HG02970 (cell line): ENCODE results near the gene KBTBD12.

Experiments used
- ATAC-seq: cut with Tn5 transposase; IDR thresholded peaks from one replicate; pipeline ENCODE4 v1.9.1; 2021; ENCODE audit warnings: mild to moderate bottlenecking, moderate library complexity, moderate number of reproducible peaks; ENCODE audit not compliant: unreplicated experiment, low FRiP score

KBTBD12 gene

GRCh38 chr3:127982155-127982554, 67.1 kb downstream of the KBTBD12 start:
- no peak for ATAC-seq

- ATAC-seq = no peak
Observed at GRCh38 chr3:127984241-127984975, 69.4 kb downstream of the KBTBD12 start.

DNA sequence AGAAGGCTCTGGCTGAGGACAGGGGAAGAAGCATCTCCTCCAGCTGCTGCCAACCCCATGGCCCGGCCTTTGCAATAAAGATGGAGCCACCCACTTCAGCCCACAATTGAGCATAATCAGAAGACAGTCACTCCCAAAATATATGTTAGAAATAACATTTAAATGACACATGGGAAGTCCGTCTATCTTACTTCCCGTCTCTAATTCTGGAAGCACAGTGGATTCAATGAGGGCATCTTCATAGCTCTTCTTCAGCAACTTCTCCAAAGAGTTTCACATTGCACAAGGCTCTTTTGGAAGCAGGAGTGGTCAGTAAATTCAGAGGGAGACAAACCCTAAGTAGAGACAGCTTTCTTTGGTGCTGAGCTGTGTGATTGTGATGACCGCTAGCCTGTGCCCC, 70.2 kb downstream of the KBTBD12 start:
- ATAC-seq = no peak

GRCh38 chr3:127985655-127986225, 70.7 kb downstream of the KBTBD12 start:
- ATAC-seq = no peak

DNA sequence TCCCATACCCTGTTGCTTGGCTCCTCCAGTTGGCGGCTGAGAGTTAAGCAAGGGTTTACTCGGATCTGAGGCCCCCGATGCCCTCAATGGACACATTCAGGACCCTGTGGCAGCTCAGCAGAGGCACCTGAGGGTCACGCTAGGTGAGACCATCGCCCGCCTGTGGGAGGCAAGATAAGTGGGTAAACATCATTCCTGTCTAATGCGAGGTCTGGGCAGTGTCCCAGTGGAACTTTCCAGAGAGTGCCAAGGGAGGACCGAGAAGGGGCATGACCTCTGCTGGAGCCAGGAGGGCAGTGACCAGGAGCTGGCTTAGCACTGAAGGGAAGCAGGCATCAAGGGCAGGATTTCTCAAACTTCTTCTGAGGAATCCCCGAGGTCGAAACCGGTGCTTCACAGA, 71.8 kb downstream of the KBTBD12 start:
- no peak for ATAC-seq

GRCh38 chr3:127987309-127987995, 72.4 kb downstream of the KBTBD12 start:
- no peak for ATAC-seq

DNA sequence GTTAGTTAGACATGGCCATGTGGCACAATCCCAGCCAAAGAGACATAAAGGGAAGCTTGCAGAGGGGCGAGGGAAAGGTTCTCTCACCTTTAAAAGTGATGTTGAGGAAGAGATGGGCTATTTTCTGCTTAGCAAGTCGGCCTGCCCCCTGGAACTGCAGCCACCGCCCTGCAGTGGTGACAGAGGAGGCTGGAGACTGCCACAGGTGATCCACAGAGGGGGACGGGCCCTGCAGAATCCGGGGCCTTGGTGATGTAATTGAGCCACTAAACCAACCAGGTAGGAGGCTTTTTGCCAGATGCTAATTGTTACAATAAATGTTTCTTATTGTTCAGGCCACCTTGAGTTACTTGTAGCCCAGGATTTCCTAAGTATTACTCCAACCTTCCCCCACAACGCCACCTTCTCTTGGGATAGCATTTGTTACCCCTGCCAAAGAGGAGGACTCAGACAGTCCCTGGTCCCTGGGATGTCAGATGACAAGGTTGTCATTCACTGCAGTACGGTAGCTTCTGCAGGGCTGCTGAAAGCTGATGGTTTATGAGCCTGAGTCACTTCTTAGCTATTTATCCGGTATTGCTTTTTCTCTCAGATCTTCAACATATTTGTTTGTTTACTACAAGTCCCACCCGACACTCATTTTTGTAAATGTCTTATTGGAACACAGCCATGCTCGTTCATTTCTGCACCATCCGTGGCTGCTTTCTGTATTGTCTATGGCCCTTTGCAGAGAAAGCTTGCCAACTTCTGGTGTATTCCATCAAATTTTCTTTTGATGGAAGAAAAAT, 73.9 kb downstream of the KBTBD12 start:
- ATAC-seq = no peak

DNA sequence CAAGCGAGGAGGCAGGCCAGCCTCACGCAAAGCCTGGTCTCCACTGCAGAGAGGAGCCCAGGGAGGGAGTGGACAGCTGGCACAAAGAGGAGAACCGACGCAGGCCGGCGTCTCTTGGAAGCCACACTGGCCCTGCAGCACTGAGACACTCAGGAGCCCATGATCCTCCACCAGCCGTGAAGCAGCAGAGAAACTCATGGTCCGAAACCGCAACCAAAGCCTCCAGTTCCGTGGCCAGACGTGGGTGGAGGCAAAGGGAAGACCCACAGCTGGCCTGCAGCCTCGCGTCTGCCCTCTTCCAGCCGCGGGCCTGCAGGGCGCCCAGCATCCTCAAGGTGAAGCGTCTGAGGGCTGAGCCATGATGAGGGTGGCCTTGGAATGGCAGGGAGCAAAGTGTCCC, 75.0 kb downstream of the KBTBD12 start:
- no peak for ATAC-seq

- ATAC-seq = no peak
Observed at GRCh38 chr3:127990461-127990860, 75.4 kb downstream of the KBTBD12 start.

GRCh38 chr3:127991251-127991650, 76.2 kb downstream of the KBTBD12 start:
- ATAC-seq = no peak

DNA sequence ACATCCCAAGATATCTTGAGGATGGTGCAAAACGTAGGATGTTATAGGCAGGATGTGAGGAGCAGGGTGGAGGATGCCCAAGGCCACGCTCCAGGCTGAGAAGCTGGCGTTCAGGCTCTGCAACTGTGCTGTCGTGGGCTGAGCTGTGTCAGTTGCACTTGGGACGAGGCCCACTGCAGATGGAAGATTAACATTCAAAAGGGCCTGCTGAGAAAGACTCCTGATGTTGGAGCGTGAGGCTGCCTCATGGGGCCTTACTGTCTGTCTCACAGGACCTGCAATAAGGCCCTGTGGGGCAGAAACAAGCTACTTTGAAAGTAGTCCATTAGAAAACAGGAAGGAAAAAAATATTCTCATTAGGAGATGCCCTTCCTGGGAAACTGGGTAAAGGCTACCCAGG, 76.6 kb downstream of the KBTBD12 start:
- ATAC-seq = no peak

DNA sequence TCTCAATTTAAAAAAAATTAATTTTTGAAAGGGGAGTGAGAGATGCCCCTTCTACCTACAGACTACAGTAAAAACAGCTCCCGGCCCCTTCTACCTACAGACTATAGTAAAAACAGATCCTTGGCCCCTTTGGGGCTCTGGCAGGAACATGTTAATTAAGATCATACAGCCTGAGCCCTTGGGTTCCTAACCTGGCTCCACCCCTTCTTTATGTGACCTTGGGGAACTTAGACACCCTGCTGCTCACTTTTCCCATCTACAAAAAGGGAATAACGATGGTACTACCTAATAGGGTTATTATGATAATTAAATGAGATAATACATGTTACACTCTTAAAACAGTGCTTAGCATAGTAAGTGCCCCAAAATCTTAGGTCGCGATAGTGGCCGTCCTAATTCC, 77.1 kb downstream of the KBTBD12 start:
- ATAC-seq = no peak

DNA sequence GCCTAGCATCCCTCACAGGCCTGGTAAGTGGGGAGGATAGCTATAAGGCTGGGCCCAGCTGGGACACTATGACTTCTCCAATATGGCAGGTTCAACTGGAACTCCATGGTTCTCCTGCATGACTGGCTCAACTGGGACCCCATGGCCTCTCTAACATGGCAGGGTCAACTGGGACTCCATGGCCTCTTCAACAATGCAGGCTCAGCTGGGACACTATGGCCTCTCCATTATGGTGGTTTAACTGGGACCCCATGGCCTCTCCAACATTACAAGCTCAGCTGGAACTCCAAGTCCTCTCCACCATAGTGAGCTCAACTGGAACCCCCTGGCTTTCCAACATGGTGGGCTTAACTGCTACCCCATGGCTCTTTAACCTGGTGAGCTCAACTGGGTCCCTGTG, 79.0 kb downstream of the KBTBD12 start:
- ATAC-seq = no peak

DNA sequence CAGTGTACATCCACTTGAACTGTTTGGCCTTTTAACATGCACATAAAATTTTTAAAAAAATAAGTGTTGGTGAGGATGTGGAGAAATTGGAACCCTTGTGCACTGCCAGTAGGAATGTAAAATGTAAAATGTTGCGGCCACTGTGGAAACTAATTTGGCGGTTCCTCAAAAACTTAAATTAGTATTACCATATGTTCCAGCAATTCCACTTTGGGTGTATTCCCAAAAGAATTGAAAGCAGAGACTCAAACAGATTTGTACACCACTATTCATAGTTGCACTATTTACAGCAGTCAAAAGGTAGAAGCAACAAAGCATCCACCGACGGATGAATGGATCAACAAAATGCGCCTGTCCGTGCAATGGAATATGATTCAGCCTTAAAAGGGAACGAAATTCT, 82.0 kb downstream of the KBTBD12 start:
- no peak for ATAC-seq

DNA sequence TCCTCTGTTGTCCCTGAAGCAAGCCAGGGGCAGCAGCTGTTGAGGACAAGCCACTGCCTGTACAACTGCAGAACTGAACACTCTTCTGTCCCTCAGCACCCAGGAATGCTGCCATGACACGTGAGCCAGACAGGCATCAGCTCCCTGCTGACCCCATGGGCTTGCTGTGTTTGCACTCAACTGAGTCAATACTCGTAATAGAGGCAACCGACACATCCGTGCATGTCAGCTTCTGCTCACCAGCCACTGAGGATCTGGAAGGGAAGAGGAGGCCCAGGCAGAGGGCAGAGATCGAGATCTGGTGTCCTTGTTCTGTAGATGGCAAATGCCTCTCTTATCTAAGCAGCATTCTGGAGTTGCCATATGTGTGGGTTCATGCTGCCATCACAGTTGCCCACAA, 82.9 kb downstream of the KBTBD12 start:
- no peak for ATAC-seq

- no peak for ATAC-seq
Observed at GRCh38 chr3:127998596-127998995, 83.6 kb downstream of the KBTBD12 start.

DNA sequence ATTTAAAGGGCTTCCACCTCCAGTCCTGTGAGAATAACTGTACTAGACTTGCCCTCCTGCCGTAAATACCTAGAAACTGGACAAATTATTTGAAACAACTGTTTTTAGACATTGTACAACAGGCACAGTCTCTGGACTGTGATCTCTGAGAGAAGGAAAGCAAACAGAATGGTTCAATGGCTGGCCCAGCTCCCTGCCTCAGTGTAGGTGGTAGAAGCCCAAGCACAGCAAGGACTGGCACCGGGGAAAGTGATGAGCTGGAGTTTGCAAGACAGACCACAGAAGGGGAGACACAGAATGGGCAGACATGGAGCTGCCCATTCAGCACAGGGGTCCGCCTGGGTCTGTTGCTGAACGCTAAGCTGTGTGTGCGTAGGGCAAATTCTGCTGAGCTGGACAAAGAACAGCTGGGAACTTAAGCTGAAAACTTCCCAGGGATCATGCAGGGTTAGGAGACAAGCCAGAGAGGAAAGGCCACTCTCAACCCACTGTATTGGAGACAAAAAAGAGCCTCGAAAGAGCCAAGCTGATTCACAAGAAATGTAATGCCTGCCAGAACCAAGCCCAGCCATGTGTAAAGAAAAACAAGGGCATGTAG, 84.6 kb downstream of the KBTBD12 start:
- no peak for ATAC-seq

GRCh38 chr3:128001576-128001975, 86.5 kb downstream of the KBTBD12 start:
- ATAC-seq = no peak

- no peak for ATAC-seq
Observed at GRCh38 chr3:128004661-128005060, 89.6 kb downstream of the KBTBD12 start.
